ENCODE results near the gene RNU6-1. TPM values are rescaled to one million over a fixed set of nuclear protein-coding genes. Genes with fewer than 3 reads are reported as not detected.

Gene RNU6-1
- total and polyA plus RNA-seq, 8 donors: not detected

- 79% methylated on average over 3 of the region's 3 CpGs for WGBS, 2 donors
- H3K36me3 ChIP-seq: no peaks in the 10 kb centered on the region
- no peak overlapping the region for H3K27ac ChIP-seq
- peak in 3 of 6 donors; percentile 35 to 42 (median 38) for DNase-seq
- H3K9me3 ChIP-seq: no peaks in the 10 kb centered on the region
- peaks cover 0 to 11% (median 0%) of the 10 kb centered on the region in 3 donors for H3K4me1 ChIP-seq
- peak in 2 of 4 donors; percentile 9 to 27 for ATAC-seq
- intact Hi-C loops (cut with DNase I): no loop called here
- FAIRE-seq: no peak
- TF ChIP-seq CTCF (IDR thresholded peaks at IDR 0.05): no peak
- H3K27me3 ChIP-seq: no peaks in the 10 kb centered on the region
- H3K4me3 ChIP-seq: no peak overlapping the region
Observed at GRCh38 chr15:67880651-67881182, 40.9 kb upstream of the RNU6-1 start.

GRCh38 chr15:67879440-67880129 is 39.7 kb upstream of the RNU6-1 start:
- no peak overlapping the region for H3K27ac ChIP-seq
- H3K36me3 ChIP-seq: no peaks in the 10 kb centered on the region
- H3K27me3 ChIP-seq: no peaks in the 10 kb centered on the region
- ATAC-seq: no peak
- H3K9me3 ChIP-seq: no peaks in the 10 kb centered on the region
- peaks cover 0 to 7% (median 0%) of the 10 kb centered on the region in 3 donors for H3K4me1 ChIP-seq
- H3K4me3 ChIP-seq: no peak overlapping the region
- intact Hi-C loops (cut with DNase I): no loop called here
- TF ChIP-seq CTCF (IDR thresholded peaks at IDR 0.05): no peak
- peak in 1 of 6 donors; percentile 9 for DNase-seq
- FAIRE-seq: no peak
- 90 to 96% methylated on average over 11 of the region's 11 CpGs for WGBS, 2 donors

- H3K4me1 ChIP-seq: peaks cover 0 to 3% (median 0%) of the 10 kb centered on the region in 3 donors
- FAIRE-seq (no peak), ATAC-seq (no peak), DNase-seq (peak in 1 of 6 donors; percentile 5)
- intact Hi-C loops (cut with DNase I): no loop called here
- no peaks in the 10 kb centered on the region for H3K9me3 ChIP-seq
- H3K27ac ChIP-seq: no peak overlapping the region
- no peaks in the 10 kb centered on the region for H3K36me3 ChIP-seq
- no peaks in the 10 kb centered on the region for H3K27me3 ChIP-seq
- H3K4me3 ChIP-seq: no peak overlapping the region
- 97 to 98% methylated on average over 2 of the region's 2 CpGs for WGBS, 2 donors
- no peak for TF ChIP-seq CTCF (IDR thresholded peaks at IDR 0.05)
Observed at GRCh38 chr15:67878712-67879206, 38.9 kb upstream of the RNU6-1 start.

GRCh38 chr15:67873777-67874176 is 33.9 kb upstream of the RNU6-1 start:
- no peak for TF ChIP-seq CTCF (IDR thresholded peaks at IDR 0.05)
- DNase-seq (no peak), ATAC-seq (no peak), FAIRE-seq (no peak)
- no peak overlapping the region for H3K27ac ChIP-seq
- no peaks in the 10 kb centered on the region for H3K27me3 ChIP-seq
- no peak overlapping the region for H3K4me3 ChIP-seq
- H3K4me1 ChIP-seq: no peaks in the 10 kb centered on the region
- intact Hi-C loops (cut with DNase I): no loop called here
- no peaks in the 10 kb centered on the region for H3K36me3 ChIP-seq
- no peaks in the 10 kb centered on the region for H3K9me3 ChIP-seq
- 86 to 90% methylated on average over 3 of the region's 3 CpGs for WGBS, 2 donors

GRCh38 chr15:67870868-67871408 is 31.1 kb upstream of the RNU6-1 start:
- no peak for TF ChIP-seq CTCF (IDR thresholded peaks at IDR 0.05)
- no peaks in the 10 kb centered on the region for H3K4me1 ChIP-seq
- H3K4me3 ChIP-seq: no peak overlapping the region
- DNase-seq (no peak), ATAC-seq (no peak), FAIRE-seq (no peak)
- no peaks in the 10 kb centered on the region for H3K36me3 ChIP-seq
- no peak overlapping the region for H3K27ac ChIP-seq
- intact Hi-C loops (cut with DNase I): no loop called here
- no peaks in the 10 kb centered on the region for H3K27me3 ChIP-seq
- no peaks in the 10 kb centered on the region for H3K9me3 ChIP-seq
